Thoracic aorta (tissue), 2 donors: ENCODE measurements around the gene TBCE. TPM values are rescaled to one million over a fixed set of nuclear protein-coding genes. Genes with fewer than 3 reads are reported as not detected.

ENCODE experiments used
- ATAC-seq: fragments of 150-250 bp; one replicate; pipeline ENCODE4 v1.8.0; 2017; ENCODE audit warnings: low read depth; ENCODE audit not compliant: insufficient number of reproducible peaks, low FRiP score
- DNase-seq: peaks from one replicate; pipeline ENCODE4 v3.0.0-alpha.2; 2020; ENCODE audit warnings: low spot score
- H3K27ac ChIP-seq, 2 donors: fragments of 200-600 bp; sonication (generic); 1 replicate in 1 of 2; 2 replicates in 1 of 2; pipeline ENCODE4 v1.5.1; 2016; ENCODE audit warnings: mild to moderate bottlenecking in 2 of 2, moderate library complexity in 2 of 2
- H3K27me3 ChIP-seq: fragments of 200-600 bp; sonication (generic); replicated peaks from 2 replicates; pipeline ENCODE4 v1.6.0; 2016; ENCODE audit warnings: mild to moderate bottlenecking; ENCODE audit not compliant: insufficient read depth
- H3K36me3 ChIP-seq: fragments of 200-600 bp; sonication (generic); one replicate; pipeline ENCODE4 v1.5.1; 2016
- H3K4me1 ChIP-seq, 2 donors: fragments of 200-600 bp; sonication (generic); 1 replicate in 1 of 2; 2 replicates in 1 of 2; pipeline versions ENCODE4 v1.5.1 to v1.6.0; 2016; ENCODE audit warnings: low read depth in 2 of 2, mild to moderate bottlenecking in 1 of 2; ENCODE audit not compliant: control insufficient read depth in 1 of 2
- H3K4me3 ChIP-seq: fragments of 200-600 bp; sonication (generic); 2 replicates; pipeline ENCODE4 v1.5.1; 2016; ENCODE audit warnings: mild to moderate bottlenecking
- H3K9me3 ChIP-seq: fragments of 200-600 bp; sonication (generic); 2 replicates; pipeline ENCODE4 v1.5.1; 2016
- total RNA-seq, 2 donors: library from RNA; depleted of rRNA; stranded (reverse); fragments of >200 nt; gene quantifications; one replicate each; pipeline versions ENCODE4 v1.1.0 to v1.2.3, GENCODE V29; 2016
- TF ChIP-seq, protein P1 (sequence below): fragments of 200-600 bp; sonication (generic); IDR thresholded peaks from one replicate; pipeline ENCODE4 v1.5.1; 2019; ENCODE audit warnings: antibody characterized with exemption

The TBCE gene
- total RNA-seq, 2 donors from 2014 or later = 16.9 to 30.1 TPM

DNA sequence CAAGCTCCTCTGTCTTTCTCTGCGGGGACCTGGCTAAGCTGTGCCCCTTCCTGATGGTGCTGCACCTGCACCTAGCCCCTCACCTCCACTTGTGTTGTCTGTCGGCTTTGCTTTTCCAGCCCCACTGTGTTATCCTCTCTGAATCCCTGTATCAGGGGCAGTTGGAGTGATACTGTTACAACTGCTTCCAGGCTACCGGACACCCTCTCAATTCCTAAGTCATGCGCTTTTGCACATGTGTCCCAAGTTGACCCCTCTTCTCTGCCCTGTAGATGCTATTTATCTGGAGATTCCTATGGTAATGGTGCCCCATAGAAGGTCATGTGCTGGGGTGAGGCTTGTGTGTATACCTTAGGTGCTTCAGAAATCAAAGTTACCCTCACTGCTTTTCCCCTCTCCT is 58.9 kb downstream of the TBCE start:
- H3K36me3 ChIP-seq = no peaks in the 10 kb centered on the region
- H3K4me1 ChIP-seq = peaks cover 7 to 8% of the 10 kb centered on the region in 2 donors
- ATAC-seq (no peak), DNase-seq (no peak)
- H3K9me3 ChIP-seq = no peaks in the 10 kb centered on the region
- H3K4me3 ChIP-seq = no peak overlapping the region
- no peaks in the 10 kb centered on the region for H3K27me3 ChIP-seq
- H3K27ac ChIP-seq = no peak overlapping the region
- TF ChIP-seq, protein P1, sequence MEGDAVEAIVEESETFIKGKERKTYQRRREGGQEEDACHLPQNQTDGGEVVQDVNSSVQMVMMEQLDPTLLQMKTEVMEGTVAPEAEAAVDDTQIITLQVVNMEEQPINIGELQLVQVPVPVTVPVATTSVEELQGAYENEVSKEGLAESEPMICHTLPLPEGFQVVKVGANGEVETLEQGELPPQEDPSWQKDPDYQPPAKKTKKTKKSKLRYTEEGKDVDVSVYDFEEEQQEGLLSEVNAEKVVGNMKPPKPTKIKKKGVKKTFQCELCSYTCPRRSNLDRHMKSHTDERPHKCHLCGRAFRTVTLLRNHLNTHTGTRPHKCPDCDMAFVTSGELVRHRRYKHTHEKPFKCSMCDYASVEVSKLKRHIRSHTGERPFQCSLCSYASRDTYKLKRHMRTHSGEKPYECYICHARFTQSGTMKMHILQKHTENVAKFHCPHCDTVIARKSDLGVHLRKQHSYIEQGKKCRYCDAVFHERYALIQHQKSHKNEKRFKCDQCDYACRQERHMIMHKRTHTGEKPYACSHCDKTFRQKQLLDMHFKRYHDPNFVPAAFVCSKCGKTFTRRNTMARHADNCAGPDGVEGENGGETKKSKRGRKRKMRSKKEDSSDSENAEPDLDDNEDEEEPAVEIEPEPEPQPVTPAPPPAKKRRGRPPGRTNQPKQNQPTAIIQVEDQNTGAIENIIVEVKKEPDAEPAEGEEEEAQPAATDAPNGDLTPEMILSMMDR = no peak

- H3K27me3 ChIP-seq = no peaks in the 10 kb centered on the region
- H3K9me3 ChIP-seq = no peaks in the 10 kb centered on the region
- H3K36me3 ChIP-seq = no peaks in the 10 kb centered on the region
- TF ChIP-seq, protein P1 = no peak
- DNase-seq (no peak), ATAC-seq (no peak)
- no peak overlapping the region for H3K4me3 ChIP-seq
- H3K4me1 ChIP-seq = peaks cover 10 to 11% of the 10 kb centered on the region in 2 donors
- H3K27ac ChIP-seq = no peak overlapping the region
These were observed 59.5 kb downstream of the TBCE start for GRCh38 chr1:235426680-235427079.

DNA sequence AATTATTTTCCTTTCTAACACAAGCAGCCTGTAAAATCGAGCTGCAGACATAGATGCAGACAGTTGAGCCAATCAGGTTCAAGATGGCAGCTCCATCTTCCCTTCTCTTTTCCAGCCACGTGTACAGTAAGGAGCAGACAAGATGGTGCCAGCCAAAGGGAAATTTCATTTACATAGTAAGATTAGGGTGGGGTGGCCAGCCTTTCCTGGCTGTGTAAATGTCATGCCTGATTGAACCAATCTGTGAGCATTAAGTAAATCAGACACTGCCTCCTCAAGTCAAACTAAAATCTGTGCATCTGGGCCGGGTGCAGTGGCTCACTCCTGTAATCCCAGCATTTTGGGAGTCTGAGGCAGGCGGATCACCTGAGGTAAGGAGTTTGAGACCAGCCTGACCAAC is 60.2 kb downstream of the TBCE start:
- TF ChIP-seq, protein P1 = no peak
- Histone ChIP-seq H3K4me3 (no peak overlapping the region), H3K4me1 (peaks cover 10 to 11% of the 10 kb centered on the region in 2 donors), H3K27me3 (no peaks in the 10 kb centered on the region), H3K36me3 (no peaks in the 10 kb centered on the region), H3K9me3 (no peaks in the 10 kb centered on the region), H3K27ac (no peak overlapping the region)
- no peak for ATAC-seq
- no peak for DNase-seq

- TF ChIP-seq, protein P1 = no peak
- Histone ChIP-seq H3K27ac (no peak overlapping the region), H3K9me3 (no peaks in the 10 kb centered on the region), H3K27me3 (no peaks in the 10 kb centered on the region), H3K36me3 (peaks cover 7% of the 10 kb centered on the region), H3K4me1 (peaks cover 10 to 11% of the 10 kb centered on the region in 2 donors), H3K4me3 (no peak overlapping the region)
- no peak for DNase-seq
- ATAC-seq = no peak
These were observed 61.9 kb downstream of the TBCE start for GRCh38 chr1:235429143-235429542.

DNA sequence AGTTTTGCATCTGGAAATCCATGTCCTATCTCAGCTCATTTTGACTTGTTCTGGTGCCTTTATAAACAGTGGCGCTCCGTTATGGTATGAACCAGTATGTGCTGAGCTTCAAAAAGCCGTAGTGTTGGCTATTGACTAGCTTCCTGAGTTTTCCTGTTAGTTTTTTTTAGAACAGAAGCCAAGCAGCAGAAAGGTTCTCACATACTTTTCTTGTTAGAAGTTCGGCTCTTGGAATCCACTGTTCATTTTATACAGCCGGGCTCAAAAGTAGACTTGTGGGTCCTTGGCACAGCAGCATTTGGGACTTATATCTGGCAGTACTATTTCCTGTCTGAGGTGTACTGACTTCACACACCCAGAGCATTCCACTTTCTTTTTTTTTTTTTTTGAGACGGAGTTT is 63.8 kb downstream of the TBCE start:
- TF ChIP-seq, protein P1 = no peak
- H3K9me3 ChIP-seq = no peaks in the 10 kb centered on the region
- H3K36me3 ChIP-seq = peaks cover 7% of the 10 kb centered on the region
- ATAC-seq (peak; percentile 50), DNase-seq (no peak)
- peak overlapping the region; percentile 26 for H3K4me3 ChIP-seq
- H3K27me3 ChIP-seq = no peaks in the 10 kb centered on the region
- H3K4me1 ChIP-seq = peaks cover 10 to 11% of the 10 kb centered on the region in 2 donors
- H3K27ac ChIP-seq = peak overlapping the region; percentile 43
